Lower lobe of right lung (tissue), 2 donors: ENCODE data around the gene MIR17HG. TPM values are rescaled to one million over a fixed set of nuclear protein-coding genes. Genes with fewer than 3 reads are reported as not detected.

Experiments
- ATAC-seq, 2 donors: fragments of 200-7000 bp; cut with Tn5 transposase; one replicate each; pipeline ENCODE4 v1.9.1; 2020 to 2022; ENCODE audit warnings: mild to moderate bottlenecking in 2 of 2, moderate library complexity in 2 of 2
- DNase-seq: peaks from one replicate; pipeline ENCODE4 v3.0.0-alpha.2; 2020
- H3K27ac ChIP-seq: fragments of 200-600 bp; one replicate; pipeline ENCODE4 v1.8.0; 2022
- H3K27me3 ChIP-seq: fragments of 200-600 bp; one replicate; pipeline ENCODE4 v1.8.0; 2022; ENCODE audit warnings: low read depth
- H3K36me3 ChIP-seq: fragments of 200-600 bp; one replicate; pipeline ENCODE4 v1.8.0; 2022; ENCODE audit warnings: mild to moderate bottlenecking
- H3K4me1 ChIP-seq: fragments of 200-600 bp; one replicate; pipeline ENCODE4 v1.8.0; 2022
- H3K4me3 ChIP-seq: fragments of 200-600 bp; one replicate; pipeline ENCODE4 v1.8.0; 2022; ENCODE audit warnings: mild to moderate bottlenecking
- H3K9me3 ChIP-seq: fragments of 200-600 bp; one replicate; pipeline ENCODE4 v1.8.0; 2022
- CTCF ChIP-seq: fragments of 200-600 bp; IDR thresholded peaks from one replicate; pipeline ENCODE4 v1.8.0; 2022; ENCODE audit warnings: antibody characterized with exemption, mild to moderate bottlenecking
- intact Hi-C: fragments of 100-400 bp; cut with DNase I; formaldehyde crosslinking; loops from one replicate; pipeline ENCODE4 v1.11.0; 2022
- total RNA-seq: library from RNA; stranded (reverse); fragmentation: NEBNext Ultra II Directional; extraction: Animal tissue kit (Norgen Biotek cat#: 25700); gene quantifications from one replicate; pipeline ENCODE4 v1.2.1, GENCODE V29; 2021
- donor health status: DM: no; HTN: yes; CAD: no; lungs with severe emphysema.

The MIR17HG gene
- total RNA-seq, 1 donor from 2014 or later: 6.1 TPM

- no peak for ATAC-seq
- no peak for DNase-seq
- intact Hi-C loops: no loop called here
These were observed 36.3 kb downstream of the MIR17HG start for GRCh38 chr13:91383836-91384235.

DNA sequence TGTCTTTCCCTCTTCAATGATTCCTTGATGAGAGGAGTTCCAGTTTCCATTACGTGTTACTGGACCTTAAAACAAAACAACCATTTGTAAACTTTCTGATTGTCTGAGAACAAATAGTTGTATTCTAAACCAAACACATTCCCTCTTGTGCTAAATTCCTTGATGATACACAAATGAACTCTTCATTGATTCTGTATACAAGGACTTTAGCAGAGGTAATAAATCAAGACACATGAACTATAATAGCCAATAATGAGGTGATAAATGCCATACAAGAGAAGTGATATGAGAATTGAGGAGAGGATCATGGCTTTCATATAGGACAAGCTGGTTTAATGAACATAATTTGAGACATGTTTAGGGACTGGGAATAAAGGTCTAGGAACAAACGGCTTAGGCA is 37.4 kb downstream of the MIR17HG start:
- DNase-seq: no peak

More at GRCh38 chr13:91383836-91384235, 36.3 kb downstream of the MIR17HG start:
- no peak for TF ChIP-seq CTCF
- H3K9me3 ChIP-seq: no peaks in the 10 kb centered on the region
- H3K4me3 ChIP-seq: no peak overlapping the region
- no peaks in the 10 kb centered on the region for H3K4me1 ChIP-seq
- H3K27me3 ChIP-seq: no peaks in the 10 kb centered on the region
- H3K27ac ChIP-seq: no peak overlapping the region
- no peaks in the 10 kb centered on the region for H3K36me3 ChIP-seq

DNA sequence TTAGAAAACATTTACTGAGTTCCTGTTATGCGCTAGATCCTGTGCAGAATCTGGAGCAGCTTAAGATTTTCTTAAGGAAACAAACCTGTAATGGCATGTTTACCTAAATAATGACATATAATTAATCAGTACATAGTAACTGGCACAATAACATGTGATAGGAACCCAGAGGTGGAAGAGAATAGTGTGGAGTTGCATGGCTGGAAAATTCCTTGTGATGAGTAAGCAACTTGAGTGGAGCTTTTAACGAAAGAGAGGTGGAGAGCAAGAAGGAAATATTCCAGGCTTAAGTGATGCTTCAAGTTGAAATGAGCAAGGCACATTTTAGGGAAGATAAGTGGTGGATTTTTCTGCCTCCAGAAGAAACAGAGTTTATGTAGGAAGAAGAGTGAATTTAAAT is 41.7 kb downstream of the MIR17HG start:
- H3K9me3 ChIP-seq: no peaks in the 10 kb centered on the region
- H3K27ac ChIP-seq: no peak overlapping the region
- DNase-seq: no peak
- no peaks in the 10 kb centered on the region for H3K4me1 ChIP-seq
- peaks cover 6% of the 10 kb centered on the region for H3K27me3 ChIP-seq
- no peak overlapping the region for H3K4me3 ChIP-seq
- peak; percentile 70 to 97 for ATAC-seq
- no peak for TF ChIP-seq CTCF
- H3K36me3 ChIP-seq: no peaks in the 10 kb centered on the region
- intact Hi-C loops: no loop called here

More for the DNA sequence above, 37.4 kb downstream of the MIR17HG start:
- Histone ChIP-seq H3K9me3 (no peaks in the 10 kb centered on the region), H3K27me3 (no peaks in the 10 kb centered on the region), H3K4me1 (no peaks in the 10 kb centered on the region), H3K27ac (no peak overlapping the region), H3K4me3 (no peak overlapping the region), H3K36me3 (no peaks in the 10 kb centered on the region)
- TF ChIP-seq CTCF: no peak
- intact Hi-C loops: no loop called here
- ATAC-seq: no peak

DNA sequence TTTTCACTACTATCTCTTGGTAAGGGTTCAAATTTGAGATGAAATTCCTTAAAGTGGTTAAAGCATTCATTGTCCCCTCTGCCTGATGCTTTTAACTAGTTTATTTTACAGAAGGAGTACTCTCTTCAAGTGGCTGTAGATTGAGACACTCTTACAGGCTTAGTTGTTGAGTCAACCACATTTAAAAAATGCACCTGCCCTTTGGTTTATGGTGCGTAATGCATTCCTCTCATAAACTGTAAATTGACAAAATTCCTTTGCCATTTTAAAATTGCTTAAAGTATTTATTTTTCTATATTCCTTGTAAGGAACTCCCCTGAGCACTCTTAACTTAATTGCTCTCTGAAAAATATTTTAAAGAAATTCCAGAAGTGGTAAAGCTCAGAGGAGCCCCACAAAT is 50.1 kb downstream of the MIR17HG start:
- H3K9me3 ChIP-seq: no peaks in the 10 kb centered on the region
- ATAC-seq (peak in 1 of 2 donors; percentile 59), DNase-seq (no peak)
- intact Hi-C loops: no loop called here
- H3K4me3 ChIP-seq: no peak overlapping the region
- no peaks in the 10 kb centered on the region for H3K36me3 ChIP-seq
- H3K27ac ChIP-seq: no peak overlapping the region
- TF ChIP-seq CTCF: no peak
- H3K4me1 ChIP-seq: peaks cover 16% of the 10 kb centered on the region
- peaks cover 48% of the 10 kb centered on the region for H3K27me3 ChIP-seq

- Histone ChIP-seq H3K27me3 (peaks cover 48% of the 10 kb centered on the region), H3K36me3 (no peaks in the 10 kb centered on the region), H3K27ac (no peak within 1 kb of the TSS), H3K4me1 (peaks cover 16% of the 10 kb centered on the region), H3K9me3 (no peaks in the 10 kb centered on the region), H3K4me3 (peak within 1 kb of the TSS; percentile 64)
- TF ChIP-seq CTCF: no peak
- DNase-seq (peak; percentile 83), ATAC-seq (peak; percentile 99)
- intact Hi-C loops: no loop called here
These were observed 51.1 kb downstream of the MIR17HG start, which contains the start of gene GPC5 for GRCh38 chr13:91398413-91399188. Gene GPC5 (plus strand): TSS chr13:91398621.
